IgD-negative memory B cell (primary cell): ENCODE data around the gene INPP5F. TPM values are rescaled to one million over a fixed set of nuclear protein-coding genes. Genes with fewer than 3 reads are reported as not detected.

ENCODE experiments used
- H3K27ac Mint-ChIP-seq, 3 donors: one replicate each; pipeline ENCODE4 v1.8.0; 2020 to 2022; ENCODE audit warnings: mild to moderate bottlenecking in 3 of 3, mixed read lengths in 3 of 3, moderate library complexity in 1 of 3
- H3K27me3 Mint-ChIP-seq: one replicate; pipeline ENCODE4 v1.8.0; 2021; ENCODE audit warnings: mixed read lengths
- H3K36me3 Mint-ChIP-seq: one replicate; pipeline ENCODE4 v1.8.0; 2020; ENCODE audit warnings: mild to moderate bottlenecking, mixed read lengths
- H3K4me1 Mint-ChIP-seq, 3 donors: one replicate each; pipeline ENCODE4 v1.8.0; 2020 to 2022; ENCODE audit warnings: mixed read lengths in 3 of 3, mild to moderate bottlenecking in 1 of 3
- H3K4me3 Mint-ChIP-seq, 4 donors: one replicate each; pipeline ENCODE4 v1.8.0; 2020 to 2022; ENCODE audit warnings: mild to moderate bottlenecking in 4 of 4, mixed read lengths in 4 of 4, moderate library complexity in 3 of 4
- H3K9me3 Mint-ChIP-seq, 3 donors: one replicate each; pipeline ENCODE4 v1.8.0; 2020 to 2021; ENCODE audit warnings: mixed read lengths in 3 of 3, mild to moderate bottlenecking in 1 of 3
- polyA plus RNA-seq: library from polyadenylated mRNA; unstranded; fragments of 300-500 nt; fragmentation: Illumina TruSeq; gene quantifications from one replicate; pipeline ENCODE4 v1.2.3, GENCODE V29; 2021

INPP5F gene
- polyA plus RNA-seq, 1 donor from 2014 or later: 12.0 TPM

DNA sequence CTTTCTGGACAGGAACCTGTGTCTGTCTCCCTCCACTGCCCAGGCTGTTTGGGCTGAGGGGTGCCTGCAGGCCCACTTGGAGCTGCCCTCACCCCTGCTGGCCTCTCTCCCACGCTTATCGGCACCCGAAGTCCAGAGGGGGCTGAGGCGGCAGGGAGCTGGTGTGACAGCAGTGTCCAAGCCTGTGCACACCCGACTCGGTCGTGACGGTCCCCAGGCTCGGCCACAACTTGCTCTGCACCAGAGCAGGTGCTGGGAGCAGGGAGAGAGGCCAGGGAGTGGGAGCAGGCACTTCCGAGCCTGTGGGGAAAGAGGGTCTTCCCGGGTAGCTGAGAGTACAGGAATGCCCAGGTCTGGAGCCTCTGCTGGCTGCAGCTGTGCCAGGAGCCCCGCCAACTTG, 23.0 kb downstream of the INPP5F start:
- Mint-ChIP-seq H3K27ac (no peak overlapping the region), H3K36me3 (peaks cover 5% of the 10 kb centered on the region), H3K4me3 (no peak overlapping the region), H3K9me3 (no peaks in the 10 kb centered on the region), H3K27me3 (no peaks in the 10 kb centered on the region), H3K4me1 (peaks cover 21 to 36% (median 23%) of the 10 kb centered on the region in 3 donors)

GRCh38 chr10:119749455-119749854, 23.6 kb downstream of the INPP5F start:
- no peak overlapping the region for H3K4me3 Mint-ChIP-seq
- peaks cover 8% of the 10 kb centered on the region for H3K36me3 Mint-ChIP-seq
- no peak overlapping the region for H3K27ac Mint-ChIP-seq
- H3K27me3 Mint-ChIP-seq: no peaks in the 10 kb centered on the region
- no peaks in the 10 kb centered on the region for H3K9me3 Mint-ChIP-seq
- H3K4me1 Mint-ChIP-seq: peaks cover 18 to 30% (median 23%) of the 10 kb centered on the region in 3 donors

GRCh38 chr10:119750391-119751230, 24.8 kb downstream of the INPP5F start:
- peaks cover 18 to 26% (median 25%) of the 10 kb centered on the region in 3 donors for H3K4me1 Mint-ChIP-seq
- peak overlapping the region in 3 of 4 donors; percentile 70 to 91 (median 87) for H3K4me3 Mint-ChIP-seq
- H3K27me3 Mint-ChIP-seq: no peaks in the 10 kb centered on the region
- peaks cover 8% of the 10 kb centered on the region for H3K36me3 Mint-ChIP-seq
- H3K9me3 Mint-ChIP-seq: no peaks in the 10 kb centered on the region
- peak overlapping the region; percentile 0 to 76 (median 5) for H3K27ac Mint-ChIP-seq

- Mint-ChIP-seq H3K4me1 (peaks cover 15 to 26% (median 20%) of the 10 kb centered on the region in 3 donors), H3K36me3 (peaks cover 8% of the 10 kb centered on the region), H3K9me3 (no peaks in the 10 kb centered on the region), H3K27me3 (no peaks in the 10 kb centered on the region), H3K27ac (no peak overlapping the region), H3K4me3 (no peak overlapping the region)
Observed at GRCh38 chr10:119753309-119753708, 27.5 kb downstream of the INPP5F start.

DNA sequence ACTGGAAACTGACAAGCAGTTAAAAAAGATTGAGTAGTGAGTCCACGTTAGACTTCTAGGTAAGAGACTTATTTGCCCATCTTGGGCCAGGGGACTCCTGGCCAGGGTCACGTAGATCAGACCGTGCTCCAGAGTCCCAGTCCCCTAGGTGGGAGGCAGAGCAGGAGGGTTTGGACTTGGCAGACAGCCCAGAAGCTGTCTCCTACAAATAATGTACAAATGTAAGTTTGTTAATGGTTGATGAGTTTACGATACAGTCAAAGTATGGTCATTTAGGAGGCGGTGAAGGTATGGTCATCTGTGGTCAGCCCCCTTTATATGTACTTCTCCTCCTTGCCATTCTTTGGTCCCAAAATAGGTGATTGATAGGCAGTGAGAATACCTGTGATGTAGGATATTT, 28.2 kb downstream of the INPP5F start:
- Mint-ChIP-seq H3K27ac (peak overlapping the region in 2 of 3 donors; percentile 34 to 52), H3K9me3 (no peaks in the 10 kb centered on the region), H3K4me1 (peaks cover 15 to 26% (median 20%) of the 10 kb centered on the region in 3 donors)

DNA sequence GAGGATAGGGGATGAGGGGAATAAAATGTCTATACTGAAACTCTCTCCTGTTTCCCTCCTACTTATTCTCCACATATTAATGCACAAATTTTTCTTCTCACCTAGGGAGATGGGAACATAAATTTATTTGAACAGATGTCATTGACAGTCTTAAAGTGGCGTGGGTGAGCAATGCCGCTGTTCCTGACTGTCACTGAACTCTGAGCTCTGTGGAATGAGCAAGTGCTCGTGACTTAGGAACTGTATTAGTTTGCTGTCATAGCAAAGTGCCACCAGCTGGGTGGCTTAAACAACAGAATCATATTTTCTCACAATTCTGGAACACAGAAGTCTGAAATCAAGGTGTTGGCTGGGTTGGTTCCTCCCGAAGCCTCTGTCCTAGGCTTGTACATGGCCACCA, 29.1 kb downstream of the INPP5F start:
- peaks cover 15 to 25% (median 20%) of the 10 kb centered on the region in 3 donors for H3K4me1 Mint-ChIP-seq
- H3K27ac Mint-ChIP-seq: peak overlapping the region in 1 of 3 donors; percentile 50
- H3K36me3 Mint-ChIP-seq: peaks cover 11% of the 10 kb centered on the region
- H3K4me3 Mint-ChIP-seq: no peak overlapping the region
- no peaks in the 10 kb centered on the region for H3K27me3 Mint-ChIP-seq
- no peaks in the 10 kb centered on the region for H3K9me3 Mint-ChIP-seq

More for the DNA sequence above, 28.2 kb downstream of the INPP5F start:
- H3K4me3 Mint-ChIP-seq: no peak overlapping the region
- H3K36me3 Mint-ChIP-seq: peaks cover 8% of the 10 kb centered on the region
- H3K27me3 Mint-ChIP-seq: no peaks in the 10 kb centered on the region

DNA sequence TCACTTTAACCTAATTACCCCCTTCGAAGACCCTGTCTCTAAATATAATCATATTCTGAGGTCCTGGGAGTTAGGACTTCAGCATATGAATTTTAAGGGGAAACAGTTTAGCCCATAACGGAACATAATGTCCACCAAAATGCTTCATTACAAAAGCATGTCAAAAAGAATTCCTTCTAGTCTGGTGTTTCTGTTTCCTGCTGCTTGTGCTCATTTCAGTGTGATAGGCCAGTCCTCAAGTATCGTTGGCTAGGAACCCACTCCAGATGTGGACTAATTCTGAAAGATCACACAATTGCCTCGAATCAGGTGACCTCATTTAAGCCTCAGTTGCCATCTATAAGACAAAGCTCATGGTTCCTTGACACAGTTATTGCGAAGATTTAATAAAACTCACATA, 29.6 kb downstream of the INPP5F start:
- Mint-ChIP-seq H3K9me3 (no peaks in the 10 kb centered on the region), H3K36me3 (peaks cover 13% of the 10 kb centered on the region), H3K27me3 (no peaks in the 10 kb centered on the region), H3K27ac (no peak overlapping the region), H3K4me1 (peaks cover 11 to 22% (median 16%) of the 10 kb centered on the region in 3 donors), H3K4me3 (no peak overlapping the region)

- Mint-ChIP-seq H3K9me3 (no peaks in the 10 kb centered on the region), H3K27ac (no peak overlapping the region), H3K4me1 (peaks cover under 1 to 8% (median 2%) of the 10 kb centered on the region in 3 donors)
Observed at GRCh38 chr10:119758448-119759195, 32.8 kb downstream of the INPP5F start.

GRCh38 chr10:119759832-119760231, 34.0 kb downstream of the INPP5F start:
- peak overlapping the region in 1 of 4 donors; percentile 66 for H3K4me3 Mint-ChIP-seq
- H3K9me3 Mint-ChIP-seq: no peaks in the 10 kb centered on the region
- peaks cover 9% of the 10 kb centered on the region for H3K36me3 Mint-ChIP-seq
- H3K4me1 Mint-ChIP-seq: peaks cover 0 to 8% (median 4%) of the 10 kb centered on the region in 3 donors
- no peaks in the 10 kb centered on the region for H3K27me3 Mint-ChIP-seq
- peak overlapping the region in 1 of 3 donors; percentile 31 for H3K27ac Mint-ChIP-seq

More at GRCh38 chr10:119758448-119759195, 32.8 kb downstream of the INPP5F start:
- Mint-ChIP-seq H3K4me3 (peak overlapping the region in 1 of 4 donors; percentile 5), H3K36me3 (peaks cover 13% of the 10 kb centered on the region), H3K27me3 (no peaks in the 10 kb centered on the region)

DNA sequence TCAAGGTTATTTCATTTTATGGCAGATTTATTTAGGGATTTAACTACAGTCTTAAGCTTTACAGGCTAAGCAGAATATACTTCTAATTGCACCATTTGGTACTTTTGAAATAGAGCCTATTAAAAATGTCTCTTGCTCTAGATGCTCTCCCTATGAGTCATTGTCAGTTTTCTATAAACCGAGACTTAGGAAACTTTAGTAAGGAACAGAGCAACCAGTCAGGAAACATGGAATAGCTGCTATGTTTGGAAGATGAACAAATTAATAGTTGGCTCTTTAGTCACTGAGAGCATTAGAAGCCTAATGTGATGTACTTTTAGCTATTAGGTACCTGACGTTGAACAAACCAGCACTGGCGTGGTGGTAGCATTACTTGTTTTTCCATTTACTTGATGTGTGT, 35.3 kb downstream of the INPP5F start:
- Mint-ChIP-seq H3K27ac (no peak overlapping the region), H3K9me3 (no peaks in the 10 kb centered on the region), H3K4me1 (peaks cover 0 to 5% (median 4%) of the 10 kb centered on the region in 3 donors), H3K27me3 (no peaks in the 10 kb centered on the region), H3K36me3 (peaks cover 9% of the 10 kb centered on the region), H3K4me3 (no peak overlapping the region)

DNA sequence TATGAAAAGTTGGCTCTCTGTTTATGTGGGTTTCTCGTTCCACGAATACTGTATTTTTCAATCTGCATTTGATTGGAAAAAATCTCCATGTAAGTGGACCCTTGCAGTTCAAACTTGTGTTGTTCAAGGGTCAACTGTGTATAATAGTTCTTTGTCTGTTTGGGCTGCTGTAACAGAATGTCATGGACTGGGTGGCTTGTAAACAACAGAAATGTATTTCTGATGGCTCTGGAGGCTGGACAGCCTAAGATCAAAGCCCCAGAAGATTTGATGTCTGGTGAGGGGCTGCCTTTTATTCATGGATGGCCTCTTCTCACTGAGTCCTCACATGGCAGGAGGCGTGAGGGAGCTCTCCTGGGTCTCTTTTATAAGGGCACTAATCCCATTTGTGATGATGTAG, 36.2 kb downstream of the INPP5F start:
- H3K4me3 Mint-ChIP-seq: no peak overlapping the region
- H3K27me3 Mint-ChIP-seq: no peaks in the 10 kb centered on the region
- H3K9me3 Mint-ChIP-seq: no peaks in the 10 kb centered on the region
- no peak overlapping the region for H3K27ac Mint-ChIP-seq
- H3K36me3 Mint-ChIP-seq: peaks cover 9% of the 10 kb centered on the region
- peaks cover under 1 to 9% (median 5%) of the 10 kb centered on the region in 3 donors for H3K4me1 Mint-ChIP-seq

- H3K36me3 Mint-ChIP-seq: peaks cover 7% of the 10 kb centered on the region
- peaks cover 7 to 12% (median 9%) of the 10 kb centered on the region in 3 donors for H3K4me1 Mint-ChIP-seq
- H3K9me3 Mint-ChIP-seq: no peaks in the 10 kb centered on the region
- no peaks in the 10 kb centered on the region for H3K27me3 Mint-ChIP-seq
- H3K27ac Mint-ChIP-seq: no peak overlapping the region
- H3K4me3 Mint-ChIP-seq: no peak overlapping the region
Observed at GRCh38 chr10:119762805-119763798, 37.3 kb downstream of the INPP5F start.

DNA sequence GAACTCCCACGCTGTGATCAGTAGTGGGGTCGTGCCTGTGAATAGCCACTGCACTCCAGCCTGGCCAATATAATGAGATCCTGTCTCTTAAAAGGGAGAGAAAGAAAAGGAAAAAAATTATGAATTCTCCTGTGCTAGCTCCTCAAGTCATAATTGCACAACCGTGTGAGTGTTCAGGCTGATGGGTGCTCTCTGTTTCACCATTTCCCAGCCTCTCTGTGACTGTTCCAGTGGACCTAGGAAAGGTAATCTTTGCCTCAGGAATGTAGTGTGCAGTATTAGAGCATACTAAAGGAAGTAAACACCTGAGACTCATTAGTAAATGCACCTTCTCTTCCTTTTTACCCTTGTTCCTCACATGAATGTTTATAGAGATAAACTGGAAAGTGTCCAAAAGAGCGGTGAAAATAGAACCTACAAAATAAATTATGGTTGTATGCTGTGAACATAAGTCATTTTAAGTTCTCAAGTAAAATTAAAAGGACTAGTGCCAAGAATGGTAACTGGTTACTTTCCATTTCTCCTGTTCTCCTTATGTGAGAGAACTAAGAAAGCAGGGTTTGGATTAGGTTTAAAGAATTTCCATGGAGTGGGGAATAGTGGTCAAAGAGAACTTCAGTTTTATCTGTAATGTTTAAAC, 42.7 kb downstream of the INPP5F start:
- H3K36me3 Mint-ChIP-seq: peaks cover 3% of the 10 kb centered on the region
- no peak overlapping the region for H3K4me3 Mint-ChIP-seq
- H3K4me1 Mint-ChIP-seq: peaks cover 12 to 23% (median 16%) of the 10 kb centered on the region in 3 donors
- H3K27ac Mint-ChIP-seq: peak overlapping the region in 1 of 3 donors; percentile 75
- H3K27me3 Mint-ChIP-seq: no peaks in the 10 kb centered on the region
- no peaks in the 10 kb centered on the region for H3K9me3 Mint-ChIP-seq

DNA sequence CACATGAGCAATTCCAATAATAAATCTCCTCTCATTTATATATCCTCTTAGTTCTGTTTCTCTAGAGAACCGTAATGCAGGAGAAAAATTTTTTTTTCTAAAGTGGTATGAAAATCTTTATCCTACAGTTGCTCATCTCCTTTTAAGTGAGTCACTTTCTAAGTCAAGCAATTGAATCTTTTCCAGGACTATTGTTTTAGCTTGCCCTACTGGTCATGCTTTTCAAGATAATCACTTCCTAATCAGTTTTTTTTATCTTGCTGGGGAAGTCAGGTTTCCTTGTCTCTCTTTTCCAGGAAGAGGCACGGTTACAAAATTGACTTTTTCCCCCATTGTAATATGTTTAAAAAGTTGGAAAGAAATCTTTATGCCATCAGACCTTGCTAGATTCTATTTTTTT, 44.0 kb downstream of the INPP5F start:
- Mint-ChIP-seq H3K4me1 (peaks cover 14 to 29% (median 15%) of the 10 kb centered on the region in 3 donors), H3K27me3 (no peaks in the 10 kb centered on the region), H3K27ac (peak overlapping the region in 2 of 3 donors; percentile 11 to 86), H3K9me3 (no peaks in the 10 kb centered on the region), H3K36me3 (peaks cover 3% of the 10 kb centered on the region), H3K4me3 (no peak overlapping the region)
